Tibial nerve (tissue), 4 donors: ENCODE data around the gene UVSSA.

Source experiments
- CTCF ChIP-seq, 5 experiments: fragments of 200-600 bp in 3 of 5; fragments of 450-650 bp in 2 of 5; sonication (generic) in 3 of 5; IDR thresholded peaks; one replicate each; pipeline ENCODE4 v1.5.1; 2016 to 2019; ENCODE audit warnings: antibody characterized with exemption in 5 of 5, mild to moderate bottlenecking in 3 of 5, moderate library complexity in 2 of 5
- EP300 ChIP-seq, 2 donors: sonication (generic); formaldehyde crosslinking; IDR thresholded peaks; one replicate each; pipeline ENCODE4 v1.6.1; 2017; ENCODE audit warnings: antibody characterized with exemption in 2 of 2, mild to moderate bottlenecking in 1 of 2

DNA sequence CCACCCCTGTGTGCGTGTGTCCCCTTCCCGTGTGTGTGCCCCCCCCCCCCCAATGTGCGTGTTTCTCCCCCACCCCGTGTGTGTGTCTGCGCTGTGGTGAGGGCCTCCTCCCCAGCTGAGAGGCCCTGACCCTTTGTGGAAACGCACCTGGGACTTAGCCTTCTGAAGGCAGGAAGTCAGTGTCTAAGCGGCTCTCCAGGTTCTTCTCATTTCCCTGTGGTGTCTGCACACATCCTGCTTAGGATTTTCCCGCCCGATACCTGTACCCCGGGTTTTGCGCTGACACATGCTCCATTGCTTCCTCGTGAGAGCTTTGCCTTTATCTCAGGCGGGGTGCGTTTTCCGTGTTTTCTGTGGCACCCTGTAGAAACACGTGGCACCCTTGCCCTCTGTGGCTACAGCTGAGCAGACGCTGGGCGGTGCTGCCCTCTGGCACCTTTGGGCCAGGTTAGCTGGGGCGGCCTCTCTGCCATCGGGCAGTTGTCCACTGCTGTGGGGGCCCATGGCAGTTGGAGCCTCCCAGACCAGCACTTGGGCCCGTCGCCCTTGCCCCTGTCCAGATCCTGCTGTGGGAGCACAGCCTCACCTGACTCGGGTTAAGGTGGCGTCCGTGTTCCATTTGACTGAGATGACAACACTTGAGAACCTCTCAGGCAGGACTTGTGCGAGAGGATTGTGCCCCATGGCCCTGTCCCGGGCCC, 31.0 kb upstream of the UVSSA start:
- TF ChIP-seq CTCF (IDR thresholded peaks at IDR 0.05) (no peak), EP300 (IDR thresholded peaks at IDR 0.05) (no peak)
